ENCODE results near the gene MCF2. TPM values are rescaled to one million over a fixed set of nuclear protein-coding genes. Genes with fewer than 3 reads are reported as not detected.

Gene MCF2
- total RNA-seq, 4 donors from 2014 or later: 0.69 TPM; not detected in 3

DNA sequence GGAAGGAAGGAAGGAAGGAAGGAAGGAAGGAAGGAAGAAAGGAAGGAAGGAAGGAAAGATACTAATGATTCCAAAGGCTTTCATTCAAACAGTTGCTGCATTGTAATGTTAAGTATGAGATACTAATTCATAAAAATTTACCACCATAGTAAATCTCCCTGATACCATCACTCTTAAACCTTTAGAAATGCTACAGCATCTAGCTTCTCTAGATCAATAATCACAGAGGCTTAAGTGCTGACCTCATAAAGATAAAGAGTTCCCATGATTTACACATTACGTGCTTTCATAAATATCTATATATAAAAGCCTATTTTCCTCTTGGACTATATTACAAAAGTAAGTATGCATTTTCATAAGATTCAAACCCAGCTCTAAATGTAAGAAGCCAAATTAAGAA, 141.0 kb downstream of the MCF2 start:
- Histone ChIP-seq H3K4me1 (no peaks in the 10 kb centered on the region), H3K27ac (no peak overlapping the region), H3K36me3 (no peaks in the 10 kb centered on the region), H3K27me3 (peaks cover 0 to 3% of the 10 kb centered on the region in 2 donors), H3K9me3 (no peaks in the 10 kb centered on the region), H3K4me3 (no peak overlapping the region)
- TF ChIP-seq, protein P1, sequence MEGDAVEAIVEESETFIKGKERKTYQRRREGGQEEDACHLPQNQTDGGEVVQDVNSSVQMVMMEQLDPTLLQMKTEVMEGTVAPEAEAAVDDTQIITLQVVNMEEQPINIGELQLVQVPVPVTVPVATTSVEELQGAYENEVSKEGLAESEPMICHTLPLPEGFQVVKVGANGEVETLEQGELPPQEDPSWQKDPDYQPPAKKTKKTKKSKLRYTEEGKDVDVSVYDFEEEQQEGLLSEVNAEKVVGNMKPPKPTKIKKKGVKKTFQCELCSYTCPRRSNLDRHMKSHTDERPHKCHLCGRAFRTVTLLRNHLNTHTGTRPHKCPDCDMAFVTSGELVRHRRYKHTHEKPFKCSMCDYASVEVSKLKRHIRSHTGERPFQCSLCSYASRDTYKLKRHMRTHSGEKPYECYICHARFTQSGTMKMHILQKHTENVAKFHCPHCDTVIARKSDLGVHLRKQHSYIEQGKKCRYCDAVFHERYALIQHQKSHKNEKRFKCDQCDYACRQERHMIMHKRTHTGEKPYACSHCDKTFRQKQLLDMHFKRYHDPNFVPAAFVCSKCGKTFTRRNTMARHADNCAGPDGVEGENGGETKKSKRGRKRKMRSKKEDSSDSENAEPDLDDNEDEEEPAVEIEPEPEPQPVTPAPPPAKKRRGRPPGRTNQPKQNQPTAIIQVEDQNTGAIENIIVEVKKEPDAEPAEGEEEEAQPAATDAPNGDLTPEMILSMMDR (IDR thresholded peaks at IDR 0.05): no peak
- TF ChIP-seq POLR2A (IDR thresholded peaks at IDR 0.05): no peak
- no peak for DNase-seq
- intact Hi-C loops (cut with DNase I; ENCODE audit: low total_unique reads): no loop called here

DNA sequence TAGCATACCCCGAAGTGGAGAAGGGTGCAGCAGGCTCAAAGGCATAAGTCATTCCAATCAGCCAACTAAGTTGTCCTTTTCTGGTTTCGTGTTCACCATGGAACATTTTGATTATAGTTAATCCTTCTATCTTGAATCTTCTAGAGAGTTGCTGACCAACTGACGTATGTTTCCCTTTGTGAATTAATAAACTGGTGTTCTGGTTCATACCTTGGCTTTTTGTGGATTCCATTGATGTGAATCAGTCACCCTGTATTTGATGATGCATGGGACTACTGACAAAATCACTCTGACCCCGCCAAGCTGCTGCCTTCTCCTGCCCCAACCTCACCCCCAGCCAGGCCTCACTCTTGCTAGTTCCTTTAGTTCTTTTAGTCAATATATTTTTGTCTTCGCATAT, 144.7 kb downstream of the MCF2 start:
- Histone ChIP-seq H3K27me3 (no peaks in the 10 kb centered on the region), H3K9me3 (no peaks in the 10 kb centered on the region), H3K4me3 (no peak overlapping the region), H3K27ac (no peak overlapping the region), H3K36me3 (no peaks in the 10 kb centered on the region), H3K4me1 (no peaks in the 10 kb centered on the region)
- intact Hi-C loops (cut with DNase I; ENCODE audit: low total_unique reads): no loop called here
- DNase-seq: no peak
- TF ChIP-seq, protein P1 (IDR thresholded peaks at IDR 0.05): no peak
- no peak for TF ChIP-seq POLR2A (IDR thresholded peaks at IDR 0.05)

DNA sequence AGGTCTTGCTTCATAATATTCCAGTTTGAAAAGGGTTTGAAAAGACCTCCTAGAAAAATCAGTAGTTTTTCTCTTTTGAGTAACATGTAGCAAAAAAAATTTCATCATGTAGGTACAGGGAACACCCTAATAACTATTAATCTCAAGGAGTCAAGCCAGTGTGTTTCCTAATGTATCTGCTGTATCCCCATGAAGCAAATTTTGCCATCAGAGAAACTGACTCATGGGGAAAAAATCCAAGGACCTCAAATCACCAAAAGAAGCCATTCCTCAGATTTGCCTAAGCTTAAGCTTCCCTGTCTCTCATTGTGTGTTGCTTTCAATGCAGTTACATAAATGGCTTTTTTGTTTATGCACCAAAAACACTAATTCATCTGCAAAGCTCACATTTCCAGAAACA, 147.7 kb downstream of the MCF2 start:
- no peaks in the 10 kb centered on the region for H3K27me3 ChIP-seq
- TF ChIP-seq, protein P1 (IDR thresholded peaks at IDR 0.05): no peak
- TF ChIP-seq POLR2A (IDR thresholded peaks at IDR 0.05): no peak
- H3K4me3 ChIP-seq: no peak overlapping the region
- no peaks in the 10 kb centered on the region for H3K4me1 ChIP-seq
- DNase-seq: no peak
- intact Hi-C loops (cut with DNase I; ENCODE audit: low total_unique reads): no loop called here
- no peak overlapping the region for H3K27ac ChIP-seq
- H3K9me3 ChIP-seq: no peaks in the 10 kb centered on the region
- no peaks in the 10 kb centered on the region for H3K36me3 ChIP-seq

DNA sequence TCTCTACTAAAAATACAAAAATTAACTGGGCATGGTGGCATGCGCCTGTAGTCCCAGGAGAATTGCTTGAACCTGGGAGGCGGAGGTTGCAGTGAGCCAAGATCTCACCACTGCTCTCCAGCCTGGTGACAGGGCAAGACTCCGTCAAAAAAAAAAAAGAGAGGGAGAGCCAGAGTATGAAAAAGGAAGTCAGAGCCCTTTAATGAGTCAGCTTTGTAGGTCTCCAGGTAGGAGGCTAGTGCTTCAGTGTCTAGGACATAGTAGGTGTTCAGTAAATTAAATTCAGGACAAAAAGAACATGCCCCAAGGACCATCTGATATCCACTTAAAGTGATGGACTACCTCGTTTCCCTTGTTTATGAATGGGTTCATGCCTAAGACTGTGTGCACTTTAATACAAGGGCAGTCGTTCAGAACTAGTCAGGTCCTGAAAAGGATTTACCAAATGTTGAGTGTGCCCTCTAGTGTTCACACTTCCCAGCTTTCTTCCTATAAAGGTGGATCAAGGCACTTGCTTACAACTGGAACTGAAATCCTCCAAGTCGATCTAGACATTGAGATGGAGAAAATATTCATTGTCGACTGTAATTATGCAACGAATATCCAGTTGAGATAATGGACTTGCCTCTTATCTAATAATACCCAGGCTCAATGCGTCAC, 148.5 kb downstream of the MCF2 start:
- Histone ChIP-seq H3K27ac (no peak overlapping the region), H3K4me3 (no peak overlapping the region), H3K9me3 (no peaks in the 10 kb centered on the region), H3K36me3 (no peaks in the 10 kb centered on the region), H3K4me1 (no peaks in the 10 kb centered on the region), H3K27me3 (no peaks in the 10 kb centered on the region)
- peak in 1 of 2 donors; percentile 17 for DNase-seq
- no peak for TF ChIP-seq POLR2A (IDR thresholded peaks at IDR 0.05)
- TF ChIP-seq, protein P1 (IDR thresholded peaks at IDR 0.05): peak in 3 of 4 experiments; percentile 3 to 40 (median 19)
- intact Hi-C loops (cut with DNase I; ENCODE audit: low total_unique reads): no loop called here

DNA sequence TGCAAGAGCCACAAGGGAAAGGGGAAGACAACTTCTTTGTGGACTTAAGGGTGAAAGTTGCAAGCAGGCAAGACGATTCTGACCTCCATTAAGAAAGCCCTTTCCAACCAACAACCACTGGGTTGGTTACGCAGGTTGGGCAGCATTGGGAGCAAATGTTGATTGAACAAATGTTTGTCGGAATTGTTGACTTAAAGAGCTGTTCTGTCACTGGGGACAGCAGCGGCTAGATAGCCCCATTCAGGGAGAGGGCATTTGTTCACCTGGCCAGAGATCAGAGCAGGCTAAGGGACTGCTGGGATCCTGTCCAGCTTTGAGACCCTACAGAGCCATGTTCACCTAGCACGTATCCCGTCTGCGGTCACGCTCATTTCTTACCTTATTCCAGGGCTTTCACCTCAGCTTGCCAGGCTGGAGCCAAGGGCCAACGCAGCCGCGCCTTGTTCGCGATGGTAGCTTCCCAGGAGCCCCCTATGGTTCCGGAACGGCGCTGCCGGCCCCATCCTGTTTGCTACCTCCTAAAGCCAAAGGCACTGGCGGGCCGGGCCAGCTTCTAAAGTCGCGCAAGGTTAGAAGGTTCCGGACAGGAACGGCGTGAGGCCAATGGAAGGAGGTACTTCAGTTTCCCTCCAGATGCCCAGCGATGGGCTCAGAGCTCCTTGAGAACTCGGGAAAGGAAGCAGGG, 152.8 kb downstream of the MCF2 start:
- no peaks in the 10 kb centered on the region for H3K9me3 ChIP-seq
- H3K27me3 ChIP-seq: no peaks in the 10 kb centered on the region
- intact Hi-C loops (cut with DNase I; ENCODE audit: low total_unique reads): no loop called here
- no peak overlapping the region for H3K27ac ChIP-seq
- no peak overlapping the region for H3K4me3 ChIP-seq
- no peak for DNase-seq
- no peaks in the 10 kb centered on the region for H3K4me1 ChIP-seq
- H3K36me3 ChIP-seq: no peaks in the 10 kb centered on the region
- no peak for TF ChIP-seq POLR2A (IDR thresholded peaks at IDR 0.05)
- TF ChIP-seq, protein P1 (IDR thresholded peaks at IDR 0.05): no peak

Data from uterus (tissue), 4 donors.